Measurements from ENCODE around the gene AIG1. TPM values are rescaled to one million over a fixed set of nuclear protein-coding genes. Genes with fewer than 3 reads are reported as not detected.
A peak's percentile ranks its signal among the peaks of the same experiment; 100 is the strongest.
"Not testable (repeated sequence)": the region's sequence is repeated elsewhere in the genome, so short reads cannot be mapped to it uniquely, and the experiment has no call there.

AIG1 gene
- total RNA-seq, 1 donor from 2014 or later = 24.9 TPM

- ATAC-seq = no peak
These were observed 175.6 kb downstream of the AIG1 start for GRCh38 chr6:143236151-143236798.

GRCh38 chr6:143238306-143238705, 177.6 kb downstream of the AIG1 start:
- ATAC-seq = no peak

- ATAC-seq = no peak
These were observed 180.4 kb downstream of the AIG1 start for GRCh38 chr6:143241111-143241510.

GRCh38 chr6:143241911-143242310, 181.2 kb downstream of the AIG1 start:
- ATAC-seq = no peak

GRCh38 chr6:143243786-143244185, 183.1 kb downstream of the AIG1 start:
- peak; percentile 18 for ATAC-seq

- ATAC-seq = no peak
These were observed 185.0 kb downstream of the AIG1 start for GRCh38 chr6:143245656-143246055.

GRCh38 chr6:143246166-143246775, 185.6 kb downstream of the AIG1 start:
- ATAC-seq = not testable (repeated sequence)

GRCh38 chr6:143247586-143247985, 186.9 kb downstream of the AIG1 start:
- no peak for ATAC-seq

GRCh38 chr6:143248359-143248758, 187.7 kb downstream of the AIG1 start:
- ATAC-seq = no peak

- no peak for ATAC-seq
These were observed 190.6 kb downstream of the AIG1 start for GRCh38 chr6:143251288-143251687.

- ATAC-seq = no peak
These were observed 192.3 kb downstream of the AIG1 start for GRCh38 chr6:143252961-143253360.

GRCh38 chr6:143253586-143253985, 192.9 kb downstream of the AIG1 start:
- no peak for ATAC-seq

- no peak for ATAC-seq
These were observed 198.3 kb downstream of the AIG1 start for GRCh38 chr6:143258945-143259344.

- no peak for ATAC-seq
These were observed 200.2 kb downstream of the AIG1 start for GRCh38 chr6:143260857-143261256.

- no peak for ATAC-seq
These were observed 201.3 kb downstream of the AIG1 start for GRCh38 chr6:143261899-143262436.

GRCh38 chr6:143262859-143263258, 202.2 kb downstream of the AIG1 start:
- no peak for ATAC-seq

- no peak for ATAC-seq
These were observed 203.7 kb downstream of the AIG1 start for GRCh38 chr6:143264379-143264778.

- no peak for ATAC-seq
These were observed 204.5 kb downstream of the AIG1 start for GRCh38 chr6:143264986-143265764.

- no peak for ATAC-seq
These were observed 207.1 kb downstream of the AIG1 start for GRCh38 chr6:143267760-143268159.

GRCh38 chr6:143268439-143268838, 207.8 kb downstream of the AIG1 start:
- no peak for ATAC-seq

GRCh38 chr6:143270026-143270425, 209.3 kb downstream of the AIG1 start:
- ATAC-seq = no peak

- ATAC-seq = peak; percentile 51
These were observed 210.3 kb downstream of the AIG1 start for GRCh38 chr6:143271024-143271423.

- ATAC-seq = no peak
These were observed 215.7 kb downstream of the AIG1 start for GRCh38 chr6:143276436-143276835.

- peak; percentile 23 for ATAC-seq
These were observed 218.7 kb downstream of the AIG1 start for GRCh38 chr6:143279385-143279784.
